ENCODE measurements around the gene POLA1. TPM values are rescaled to one million over a fixed set of nuclear protein-coding genes. Genes with fewer than 3 reads are reported as not detected.

The POLA1 gene
- total RNA-seq, 1 donor from 2014 or later = 80.4 TPM

- Histone ChIP-seq H3K27me3 (peaks cover 99% of the 10 kb centered on the region), H3F3A (ENCODE audit: low read depth) (peaks cover 51% of the 10 kb centered on the region), H2AFZ (replicated peaks) (no peak overlapping the region), H3K4me3 (peak overlapping the region; percentile 52), H3K9me3 (ENCODE audit: low read depth) (no peaks in the 10 kb centered on the region), H3K36me3 (no peaks in the 10 kb centered on the region), H3K27ac (no peak overlapping the region), H3K79me2 (ENCODE audit: low read depth) (peaks cover 13% of the 10 kb centered on the region), H3K9ac (no peak overlapping the region), H3K4me1 (peaks cover 41% of the 10 kb centered on the region), H3K4me2 (peak overlapping the region; percentile 82), H4K20me1 (ENCODE audit: low read depth) (peaks cover 74% of the 10 kb centered on the region)
- Mint-ChIP-seq H3K9me3 (no peaks in the 10 kb centered on the region), H3K4me3 (peak overlapping the region; percentile 83), H3K36me3 (no peaks in the 10 kb centered on the region), H3K27ac (no peak overlapping the region), H3K4me1 (peaks cover 26% of the 10 kb centered on the region), H3K27me3 (ENCODE audit: insufficient read depth, low read depth) (peaks cover 90% of the 10 kb centered on the region)
- TF ChIP-seq EZH2phosphoT487 (IDR thresholded peaks at IDR 0.05) = no peak
- no peak for TF ChIP-seq CTCF (IDR thresholded peaks at IDR 0.05)
- TF ChIP-seq EZH2 (IDR thresholded peaks at IDR 0.05) = no peak
- DNase-seq (ENCODE audit: low spot score) = peak; percentile 62
Measured at GRCh38 chrX:25013632-25014365, 320.1 kb downstream of the POLA1 start.

GRCh38 chrX:25014366-25014838 is 320.7 kb downstream of the POLA1 start:
- peak overlapping the region; percentile 82 for H3K4me2 ChIP-seq
- peak overlapping the region; percentile 83 for H3K4me3 Mint-ChIP-seq

GRCh38 chrX:25015486-25016360 is 322.0 kb downstream of the POLA1 start, which contains the start of gene ARX:
Gene ARX (minus strand): TSS chrX:25015965. CDS start chrX:25015737, 228 bp downstream.
- Histone ChIP-seq H3K79me2 (ENCODE audit: low read depth) (peaks cover 13% of the 10 kb centered on the region), H3K27me3 (peaks cover 99% of the 10 kb centered on the region), H3F3A (ENCODE audit: low read depth) (peaks cover 62% of the 10 kb centered on the region), H3K9ac (no peak within 1 kb of the TSS), H3K4me3 (peak within 1 kb of the TSS; percentile 52), H3K4me2 (peak within 1 kb of the TSS; percentile 82), H4K20me1 (ENCODE audit: low read depth) (peaks cover 72% of the 10 kb centered on the region), H3K9me3 (ENCODE audit: low read depth) (no peaks in the 10 kb centered on the region), H2AFZ (replicated peaks) (peak within 1 kb of the TSS; percentile 53), H3K27ac (no peak within 1 kb of the TSS), H3K36me3 (no peaks in the 10 kb centered on the region), H3K4me1 (peaks cover 48% of the 10 kb centered on the region)
- H3K27ac Mint-ChIP-seq = no peak within 1 kb of the TSS
- H3K9me3 Mint-ChIP-seq = no peaks in the 10 kb centered on the region
- TF ChIP-seq EZH2phosphoT487 (IDR thresholded peaks at IDR 0.05) (peak; percentile 3), EZH2 (IDR thresholded peaks at IDR 0.05) (peak; percentile 14), CTCF (IDR thresholded peaks at IDR 0.05) (no peak)
- H3K36me3 Mint-ChIP-seq = no peaks in the 10 kb centered on the region
- DNase-seq (ENCODE audit: low spot score) = peak; percentile 97
- H3K4me1 Mint-ChIP-seq = peaks cover 35% of the 10 kb centered on the region
- peak within 1 kb of the TSS; percentile 83 for H3K4me3 Mint-ChIP-seq
- H3K27me3 Mint-ChIP-seq (ENCODE audit: insufficient read depth, low read depth) = peaks cover 87% of the 10 kb centered on the region

More at GRCh38 chrX:25014366-25014838, 320.7 kb downstream of the POLA1 start:
- no peaks in the 10 kb centered on the region for H3K36me3 Mint-ChIP-seq
- no peaks in the 10 kb centered on the region for H3K9me3 ChIP-seq (ENCODE audit: low read depth)
- peaks cover 13% of the 10 kb centered on the region for H3K79me2 ChIP-seq (ENCODE audit: low read depth)
- H3K27ac Mint-ChIP-seq = no peak overlapping the region
- H3K4me1 Mint-ChIP-seq = peaks cover 26% of the 10 kb centered on the region
- peak overlapping the region; percentile 52 for H3K4me3 ChIP-seq
- H3K4me1 ChIP-seq = peaks cover 42% of the 10 kb centered on the region
- no peaks in the 10 kb centered on the region for H3K9me3 Mint-ChIP-seq
- peaks cover 99% of the 10 kb centered on the region for H3K27me3 ChIP-seq
- peak; percentile 34 for DNase-seq (ENCODE audit: low spot score)
- no peaks in the 10 kb centered on the region for H3K36me3 ChIP-seq
- peak; percentile 25 for TF ChIP-seq CTCF (IDR thresholded peaks at IDR 0.05)
- peak; percentile 98 for TF ChIP-seq EZH2phosphoT487 (IDR thresholded peaks at IDR 0.05)
- TF ChIP-seq EZH2 (IDR thresholded peaks at IDR 0.05) = peak; percentile 100
- H2AFZ ChIP-seq (replicated peaks) = no peak overlapping the region
- no peak overlapping the region for H3K27ac ChIP-seq
- no peak overlapping the region for H3K9ac ChIP-seq
- H3F3A ChIP-seq (ENCODE audit: low read depth) = peaks cover 55% of the 10 kb centered on the region
- H4K20me1 ChIP-seq (ENCODE audit: low read depth) = peaks cover 74% of the 10 kb centered on the region
- H3K27me3 Mint-ChIP-seq (ENCODE audit: insufficient read depth, low read depth) = peaks cover 90% of the 10 kb centered on the region

Measured in neural progenitor cell (in vitro differentiated cells).